Mesodermal cell (in vitro differentiated cells): ENCODE data around the gene LUC7L2.
"Not testable (repeated sequence)": the region's sequence is repeated elsewhere in the genome, so short reads cannot be mapped to it uniquely, and the experiment has no call there.

Experiments
- H3K27ac ChIP-seq: 2 replicates; pipeline ENCODE4 v1.7.0; 2013; ENCODE audit warnings: mild to moderate bottlenecking, low read depth, low read length, moderate library complexity; ENCODE audit not compliant: severe bottlenecking
- H3K36me3 ChIP-seq: 2 replicates; pipeline ENCODE4 v1.7.1; 2013; ENCODE audit warnings: mild to moderate bottlenecking, low read length, moderate library complexity; ENCODE audit not compliant: control insufficient read depth, insufficient read depth
- H3K4me1 ChIP-seq: one replicate; pipeline ENCODE4 v1.7.1; 2013; ENCODE audit warnings: mild to moderate bottlenecking, low read length; ENCODE audit not compliant: insufficient read depth, control insufficient read depth, poor library complexity, severe bottlenecking
- H3K4me3 ChIP-seq: 2 replicates; pipeline ENCODE4 v1.7.0; 2013; ENCODE audit warnings: low read length, control low read depth, mild to moderate bottlenecking; ENCODE audit not compliant: insufficient read depth, poor library complexity, severe bottlenecking; ENCODE audit errors: extremely low read depth
- H3K9me3 ChIP-seq: 2 replicates; pipeline ENCODE4 v1.7.1; 2013; ENCODE audit warnings: mild to moderate bottlenecking, low read length, moderate library complexity; ENCODE audit not compliant: control insufficient read depth
- WGBS, 2 experiments: methylation state at CpG; one replicate each; pipeline ENCODE4 v1.1.5; 2013; ENCODE audit warnings: missing lambda C conversion rate in 2 of 2; ENCODE audit not compliant: insufficient coverage in 2 of 2; 5-methylcytosine and 5-hydroxymethylcytosine counted together

The LUC7L2 gene

GRCh38 chr7:139465072-139465471, 105.4 kb downstream of the LUC7L2 start:
- not testable (repeated sequence) for H3K4me3 ChIP-seq, H3K27ac ChIP-seq, H3K4me1 ChIP-seq, H3K36me3 ChIP-seq, H3K9me3 ChIP-seq
- WGBS, 2 experiments, result 91% methylated on average over 9 of the region's 10 CpGs; no CpG with 5 or more reads in 1 of the 2 experiments

GRCh38 chr7:139467729-139468128, 108.0 kb downstream of the LUC7L2 start:
- H3K9me3 ChIP-seq, H3K27ac ChIP-seq, H3K36me3 ChIP-seq, H3K4me3 ChIP-seq: not testable (repeated sequence)
- 76% methylated on average over 3 of the region's 7 CpGs; no CpG with 5 or more reads in 1 of the 2 experiments for whole genome bisulfite sequencing, 2 experiments
- peaks cover 12% of the 10 kb centered on the region for H3K4me1 ChIP-seq

- H3K36me3 ChIP-seq, H3K9me3 ChIP-seq, H3K4me3 ChIP-seq, H3K27ac ChIP-seq: not testable (repeated sequence)
- WGBS, 2 experiments, result 95 to 100% methylated on average over 1 to 3 of the region's 5 CpGs
- H3K4me1 ChIP-seq, result peaks cover 14% of the 10 kb centered on the region
Measured at GRCh38 chr7:139468281-139468680, 108.6 kb downstream of the LUC7L2 start.

DNA sequence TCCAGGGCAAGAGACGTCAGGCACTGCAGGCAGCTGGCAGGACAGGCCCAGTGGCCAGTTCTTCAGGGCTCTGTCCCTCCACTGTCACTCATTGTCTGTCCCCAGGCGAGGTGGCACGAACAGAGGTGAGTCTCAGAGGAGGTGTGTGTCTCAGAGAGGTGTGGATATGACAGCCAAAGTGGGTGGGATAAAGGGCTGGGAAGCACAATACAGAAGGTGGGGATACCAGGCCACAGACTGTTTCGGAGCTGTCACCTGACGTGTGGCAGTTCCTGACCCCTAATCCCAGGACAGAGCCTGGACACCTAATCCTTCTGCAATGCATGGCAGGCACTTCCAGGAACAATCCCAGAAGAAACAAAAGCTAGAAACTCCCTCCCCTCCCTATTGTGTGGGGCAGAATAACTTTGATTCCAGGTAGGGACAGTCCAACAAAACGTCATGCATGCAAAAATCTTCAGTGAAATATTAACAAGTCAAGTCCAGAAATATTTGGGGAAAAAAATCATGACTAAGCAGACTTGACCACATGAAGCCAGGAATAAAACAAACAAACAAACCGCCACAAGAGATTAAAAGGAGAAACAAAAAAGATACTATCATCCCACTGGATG, 112.2 kb downstream of the LUC7L2 start:
- WGBS, 2 experiments, result 65 to 86% methylated on average over 2 of the region's 7 CpGs
- H3K4me1 ChIP-seq, result peaks cover 14% of the 10 kb centered on the region
- H3K4me3 ChIP-seq, result no peak overlapping the region
- H3K36me3 ChIP-seq, result no peaks in the 10 kb centered on the region
- no peak overlapping the region for H3K27ac ChIP-seq
- H3K9me3 ChIP-seq, result peaks cover 7% of the 10 kb centered on the region
